Activated T-cell treated with anti-CD3 and anti-CD28 coated beads, Interleukin-2, amount 50 U/mL, for 48 hours (primary cell): ENCODE results near the gene STK32C.

Experiments
- DNase-seq, 2 experiments: peaks; one replicate each; pipeline ENCODE4 v3.0.0-alpha.2; 2020

The STK32C gene

GRCh38 chr10:132206806-132207535, 100.8 kb downstream of the STK32C start:
- no peak for DNase-seq

GRCh38 chr10:132206377-132206745, 101.4 kb downstream of the STK32C start:
- no peak for DNase-seq

DNA sequence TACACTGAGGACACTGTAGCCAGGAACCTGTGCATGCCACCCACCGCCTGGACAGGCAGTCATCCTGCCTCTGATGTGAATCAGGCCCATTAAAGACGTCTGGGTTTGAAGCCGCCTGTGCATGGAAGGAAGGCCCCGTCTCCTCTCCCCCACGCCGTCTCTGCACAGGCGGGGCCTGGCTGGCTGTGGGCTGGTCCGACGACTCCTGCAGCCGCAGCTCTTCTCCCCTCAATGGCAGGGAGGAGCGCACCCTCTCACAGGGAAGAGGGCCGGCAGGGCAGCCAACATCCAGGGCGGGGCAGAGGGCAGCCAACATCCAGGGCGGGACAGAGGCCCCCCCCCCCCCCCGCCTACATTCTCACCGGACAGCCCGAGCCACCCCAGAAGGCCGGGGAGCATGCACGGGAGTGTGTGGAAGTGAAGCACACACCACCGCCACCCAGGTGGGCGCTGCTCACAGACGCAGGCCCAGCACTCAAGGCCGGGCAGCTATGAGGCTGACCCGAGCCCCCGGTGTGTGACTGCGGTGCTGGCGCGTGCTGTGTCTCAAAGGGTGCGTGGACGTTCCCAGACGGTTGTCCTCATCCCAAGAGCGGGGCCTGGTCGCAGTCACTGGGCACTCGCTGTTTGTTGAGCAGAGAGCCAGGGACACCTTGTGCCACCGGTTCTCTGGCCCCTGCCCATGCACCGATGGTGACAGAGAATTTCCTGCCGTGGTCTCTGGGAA, 101.9 kb downstream of the STK32C start:
- no peak for DNase-seq

GRCh38 chr10:132204781-132205473, 102.8 kb downstream of the STK32C start:
- no peak for DNase-seq

GRCh38 chr10:132204078-132204780, 103.5 kb downstream of the STK32C start:
- DNase-seq: no peak

GRCh38 chr10:132203256-132204077, 104.3 kb downstream of the STK32C start:
- DNase-seq: no peak

DNA sequence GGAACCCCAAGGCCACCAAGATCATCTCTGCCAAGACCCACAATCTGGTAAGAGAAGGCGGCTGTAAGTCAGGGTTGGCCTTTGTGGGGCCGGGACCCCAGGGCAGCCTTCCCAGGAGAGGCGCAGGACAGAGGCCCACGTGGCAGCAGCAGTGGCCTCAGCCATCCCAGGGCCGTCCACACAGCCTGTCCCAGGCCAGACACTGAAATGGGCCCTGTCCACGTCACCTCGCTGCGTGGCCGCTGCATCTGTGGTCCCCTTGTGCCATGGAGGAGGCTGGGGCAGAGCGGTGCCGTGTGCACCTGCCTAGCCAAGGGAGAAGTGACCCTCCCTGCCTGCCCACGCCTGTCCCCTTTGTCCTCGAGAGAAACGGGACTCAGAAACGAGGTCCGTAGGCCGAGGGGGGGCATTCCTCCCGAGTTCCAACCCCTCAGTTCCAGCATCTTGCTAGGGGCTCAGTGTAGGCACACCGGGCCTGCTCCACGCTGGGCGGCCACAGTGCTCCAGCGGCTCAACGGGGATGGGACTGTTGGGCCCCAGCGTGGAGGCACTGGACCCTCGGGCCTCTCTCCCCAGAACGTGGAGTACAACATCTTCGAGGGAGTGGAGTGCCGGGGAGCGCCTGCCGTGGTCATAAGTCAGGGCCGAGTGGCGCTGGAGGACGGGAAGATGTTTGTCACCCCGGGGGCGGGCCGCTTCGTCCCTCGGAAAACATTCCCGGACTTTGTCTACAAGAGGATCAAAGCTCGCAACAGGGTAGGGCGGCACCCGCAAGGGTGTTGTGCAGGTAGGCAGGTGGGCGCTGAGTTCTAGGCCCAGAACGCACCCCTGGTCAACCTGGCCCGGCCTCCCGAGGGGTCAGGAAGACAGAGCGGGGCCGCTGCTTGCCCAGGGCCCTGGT, 105.4 kb downstream of the STK32C start:
- no peak for DNase-seq

- no peak for DNase-seq
Measured at GRCh38 chr10:132201111-132201969, 106.4 kb downstream of the STK32C start.

GRCh38 chr10:132200344-132201110, 107.2 kb downstream of the STK32C start:
- no peak for DNase-seq

DNA sequence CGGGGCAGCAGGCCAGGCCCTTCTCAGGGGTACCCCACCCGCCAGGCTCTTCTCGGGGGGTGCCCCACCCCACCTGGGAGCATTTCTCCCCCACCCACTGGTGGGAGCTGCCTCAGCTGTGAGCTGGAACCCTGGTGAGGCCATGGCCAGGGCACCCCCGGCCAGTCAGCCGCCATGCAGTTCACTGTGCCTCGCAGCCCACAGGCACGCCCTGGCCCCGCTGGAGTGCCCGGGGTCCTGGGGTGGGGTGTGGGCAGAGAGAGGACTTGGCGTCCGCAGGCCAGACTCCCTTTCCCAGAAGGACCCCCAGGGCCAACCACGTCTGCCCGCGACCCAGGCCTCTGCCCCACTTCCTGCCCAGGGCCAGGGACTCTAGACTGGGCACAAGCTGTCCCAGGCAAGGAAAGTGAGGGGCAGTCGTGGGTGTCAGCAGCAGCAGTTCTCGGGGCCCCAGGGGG, 107.9 kb downstream of the STK32C start:
- no peak for DNase-seq

DNA sequence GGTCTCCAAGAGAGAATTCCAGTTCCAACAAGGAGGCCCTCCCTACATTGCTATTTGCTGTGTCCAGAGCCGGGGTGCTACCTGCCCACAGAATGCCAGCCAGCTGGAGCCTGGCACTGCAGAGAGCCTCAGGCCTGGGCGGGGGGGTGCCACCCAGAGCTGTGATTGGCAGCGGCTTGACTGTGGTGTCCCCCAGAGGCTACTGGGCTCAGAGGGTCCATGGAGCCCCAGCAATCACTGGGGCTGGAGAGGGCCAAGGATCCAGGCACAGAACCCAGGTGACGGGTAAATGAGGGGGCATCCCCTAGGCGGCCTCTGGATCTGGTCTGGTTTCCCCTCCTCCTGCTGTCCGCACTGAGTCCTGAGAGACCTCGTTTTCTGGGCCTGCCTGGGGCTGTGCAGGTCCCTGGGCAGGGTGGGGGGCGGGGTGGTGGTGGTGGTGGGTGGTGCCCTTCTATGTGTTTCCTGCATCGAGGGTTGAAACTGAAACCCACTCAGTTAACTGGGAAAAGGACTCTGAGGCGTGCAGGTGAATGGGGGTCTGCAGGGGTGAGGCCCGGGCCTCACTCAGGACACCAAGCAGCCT, 108.4 kb downstream of the STK32C start:
- DNase-seq: no peak

- DNase-seq: no peak
Measured at GRCh38 chr10:132198381-132199181, 109.2 kb downstream of the STK32C start.

GRCh38 chr10:132198068-132198370, 109.7 kb downstream of the STK32C start:
- DNase-seq: no peak

- no peak for DNase-seq
Measured at GRCh38 chr10:132197271-132198067, 110.3 kb downstream of the STK32C start.

DNA sequence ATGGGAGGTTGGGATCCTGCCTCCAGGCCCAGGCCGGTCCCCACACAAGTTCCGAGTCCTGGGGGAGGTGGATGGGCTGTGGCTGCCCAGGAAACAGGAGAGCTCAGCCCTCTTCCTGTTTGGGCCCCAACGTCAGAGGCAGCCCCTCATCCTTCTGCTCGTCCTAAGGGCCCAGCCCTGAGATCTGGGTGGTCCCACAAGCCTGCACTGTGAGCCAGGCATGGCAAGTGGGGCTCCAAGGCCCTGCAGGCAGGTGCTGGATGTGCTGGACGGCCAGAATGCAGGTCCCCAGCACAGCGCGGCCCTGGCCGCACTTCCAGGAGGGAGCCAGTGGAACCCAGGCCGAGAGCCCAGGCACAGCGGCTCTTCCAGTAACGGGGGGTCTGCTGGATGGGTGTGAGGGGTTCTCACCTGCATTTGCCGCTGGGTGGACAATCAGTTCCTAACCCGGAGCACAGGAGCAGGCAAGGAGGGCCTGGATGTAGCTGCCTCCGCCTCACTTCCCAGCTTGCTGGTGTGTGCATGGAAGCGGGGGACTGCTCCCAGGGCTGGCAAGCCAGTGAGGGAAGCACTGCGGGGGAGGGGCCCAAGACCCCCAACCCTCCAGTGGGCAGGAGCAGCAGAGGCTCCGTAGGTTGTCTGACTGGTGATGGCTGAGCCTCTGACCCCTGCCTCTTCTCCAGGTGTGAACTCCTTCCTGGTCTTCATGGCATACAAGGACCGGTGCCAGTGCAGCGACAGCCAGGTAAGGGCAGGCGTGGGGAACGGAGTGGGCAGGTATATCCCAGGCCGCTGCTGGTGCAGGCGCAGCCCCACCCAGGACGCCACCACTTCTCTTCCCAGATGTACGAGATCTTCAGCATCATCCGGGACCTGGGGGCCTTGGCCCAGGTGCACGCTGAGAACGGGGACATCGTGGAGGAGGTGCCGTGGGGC, 111.3 kb downstream of the STK32C start:
- DNase-seq: no peak
